ENCODE data around the gene AMIGO2.

DNA sequence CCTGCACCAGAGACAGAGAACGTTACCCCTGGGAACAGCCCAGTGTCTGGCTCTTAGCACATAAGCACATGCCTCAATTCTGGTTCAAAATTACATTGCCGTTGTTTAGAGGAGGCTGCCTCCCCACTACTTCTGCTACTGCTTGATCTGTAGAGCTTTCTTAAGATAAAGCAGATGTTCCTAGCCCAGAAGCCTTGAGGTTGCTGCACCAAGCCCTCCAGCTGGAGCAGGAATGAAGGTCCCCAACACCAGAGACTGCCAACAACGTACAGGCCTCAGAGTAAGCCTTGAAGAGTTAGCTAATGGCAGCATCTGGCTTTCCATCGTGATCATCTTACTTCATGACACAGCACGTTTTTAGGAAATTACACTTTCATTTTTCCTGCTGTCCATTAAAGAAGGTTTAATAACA lies 34.7 kb upstream of the AMIGO2 start:
- TF ChIP-seq POLR2AphosphoS5 (IDR thresholded peaks at IDR 0.05), result no peak
- TF ChIP-seq, protein P1, sequence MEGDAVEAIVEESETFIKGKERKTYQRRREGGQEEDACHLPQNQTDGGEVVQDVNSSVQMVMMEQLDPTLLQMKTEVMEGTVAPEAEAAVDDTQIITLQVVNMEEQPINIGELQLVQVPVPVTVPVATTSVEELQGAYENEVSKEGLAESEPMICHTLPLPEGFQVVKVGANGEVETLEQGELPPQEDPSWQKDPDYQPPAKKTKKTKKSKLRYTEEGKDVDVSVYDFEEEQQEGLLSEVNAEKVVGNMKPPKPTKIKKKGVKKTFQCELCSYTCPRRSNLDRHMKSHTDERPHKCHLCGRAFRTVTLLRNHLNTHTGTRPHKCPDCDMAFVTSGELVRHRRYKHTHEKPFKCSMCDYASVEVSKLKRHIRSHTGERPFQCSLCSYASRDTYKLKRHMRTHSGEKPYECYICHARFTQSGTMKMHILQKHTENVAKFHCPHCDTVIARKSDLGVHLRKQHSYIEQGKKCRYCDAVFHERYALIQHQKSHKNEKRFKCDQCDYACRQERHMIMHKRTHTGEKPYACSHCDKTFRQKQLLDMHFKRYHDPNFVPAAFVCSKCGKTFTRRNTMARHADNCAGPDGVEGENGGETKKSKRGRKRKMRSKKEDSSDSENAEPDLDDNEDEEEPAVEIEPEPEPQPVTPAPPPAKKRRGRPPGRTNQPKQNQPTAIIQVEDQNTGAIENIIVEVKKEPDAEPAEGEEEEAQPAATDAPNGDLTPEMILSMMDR (IDR thresholded peaks at IDR 0.05), result no peak
- no peak for TF ChIP-seq POLR2A (IDR thresholded peaks at IDR 0.05)
- no peak for TF ChIP-seq EP300 (IDR thresholded peaks at IDR 0.05)

Data from suprapubic skin (tissue), 4 donors.